Astrocyte of the spinal cord (primary cell): ENCODE data around the gene CELSR2.
A peak's percentile ranks its signal among the peaks of the same experiment; 100 is the strongest.

Experiments used
- DNase-seq: peaks from one replicate; pipeline ENCODE4 v3.0.0; 2011; ENCODE audit warnings: low read depth, low spot score
- H3K4me3 ChIP-seq: 2 replicates; pipeline ENCODE4 v1.5.1; 2011; ENCODE audit warnings: low read depth, mild to moderate bottlenecking, low read length, moderate library complexity
- in situ Hi-C: cut with HindIII; loops from 2 replicates; pipeline ENCODE4 v1.10.0; 2017; ENCODE audit warnings: low sequenced_read_pairs
- TF ChIP-seq, protein P1 (sequence below): IDR thresholded peaks from 2 replicates; pipeline ENCODE4 v1.5.1; 2012; ENCODE audit warnings: low read depth, mild to moderate bottlenecking, low read length, inconsistent platforms

CELSR2 gene

DNA sequence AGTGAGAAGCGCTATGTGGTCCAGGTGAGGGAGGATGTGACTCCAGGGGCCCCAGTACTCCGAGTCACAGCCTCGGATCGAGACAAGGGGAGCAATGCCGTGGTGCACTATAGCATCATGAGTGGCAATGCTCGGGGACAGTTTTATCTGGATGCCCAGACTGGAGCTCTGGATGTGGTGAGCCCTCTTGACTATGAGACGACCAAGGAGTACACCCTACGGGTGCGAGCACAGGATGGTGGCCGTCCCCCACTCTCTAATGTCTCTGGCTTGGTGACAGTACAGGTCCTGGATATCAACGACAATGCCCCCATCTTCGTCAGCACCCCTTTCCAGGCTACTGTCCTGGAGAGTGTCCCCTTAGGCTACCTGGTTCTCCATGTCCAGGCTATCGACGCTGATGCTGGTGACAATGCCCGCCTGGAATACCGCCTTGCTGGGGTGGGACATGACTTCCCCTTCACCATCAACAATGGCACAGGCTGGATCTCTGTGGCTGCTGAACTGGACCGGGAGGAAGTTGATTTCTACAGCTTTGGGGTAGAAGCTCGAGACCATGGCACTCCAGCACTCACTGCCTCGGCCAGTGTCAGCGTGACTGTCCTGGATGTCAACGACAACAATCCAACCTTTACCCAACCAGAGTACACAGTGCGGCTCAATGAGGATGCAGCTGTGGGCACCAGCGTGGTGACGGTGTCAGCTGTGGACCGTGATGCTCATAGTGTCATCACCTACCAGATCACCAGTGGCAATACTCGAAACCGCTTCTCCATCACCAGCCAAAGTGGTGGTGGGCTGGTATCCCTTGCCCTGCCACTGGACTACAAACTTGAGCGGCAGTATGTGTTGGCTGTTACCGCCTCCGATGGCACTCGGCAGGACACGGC is 2.2 kb downstream of the CELSR2 start:
- DNase-seq: no peak
- in situ Hi-C loops: no loop called here
- TF ChIP-seq, protein P1, sequence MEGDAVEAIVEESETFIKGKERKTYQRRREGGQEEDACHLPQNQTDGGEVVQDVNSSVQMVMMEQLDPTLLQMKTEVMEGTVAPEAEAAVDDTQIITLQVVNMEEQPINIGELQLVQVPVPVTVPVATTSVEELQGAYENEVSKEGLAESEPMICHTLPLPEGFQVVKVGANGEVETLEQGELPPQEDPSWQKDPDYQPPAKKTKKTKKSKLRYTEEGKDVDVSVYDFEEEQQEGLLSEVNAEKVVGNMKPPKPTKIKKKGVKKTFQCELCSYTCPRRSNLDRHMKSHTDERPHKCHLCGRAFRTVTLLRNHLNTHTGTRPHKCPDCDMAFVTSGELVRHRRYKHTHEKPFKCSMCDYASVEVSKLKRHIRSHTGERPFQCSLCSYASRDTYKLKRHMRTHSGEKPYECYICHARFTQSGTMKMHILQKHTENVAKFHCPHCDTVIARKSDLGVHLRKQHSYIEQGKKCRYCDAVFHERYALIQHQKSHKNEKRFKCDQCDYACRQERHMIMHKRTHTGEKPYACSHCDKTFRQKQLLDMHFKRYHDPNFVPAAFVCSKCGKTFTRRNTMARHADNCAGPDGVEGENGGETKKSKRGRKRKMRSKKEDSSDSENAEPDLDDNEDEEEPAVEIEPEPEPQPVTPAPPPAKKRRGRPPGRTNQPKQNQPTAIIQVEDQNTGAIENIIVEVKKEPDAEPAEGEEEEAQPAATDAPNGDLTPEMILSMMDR: no peak
- no peak overlapping the region for H3K4me3 ChIP-seq

DNA sequence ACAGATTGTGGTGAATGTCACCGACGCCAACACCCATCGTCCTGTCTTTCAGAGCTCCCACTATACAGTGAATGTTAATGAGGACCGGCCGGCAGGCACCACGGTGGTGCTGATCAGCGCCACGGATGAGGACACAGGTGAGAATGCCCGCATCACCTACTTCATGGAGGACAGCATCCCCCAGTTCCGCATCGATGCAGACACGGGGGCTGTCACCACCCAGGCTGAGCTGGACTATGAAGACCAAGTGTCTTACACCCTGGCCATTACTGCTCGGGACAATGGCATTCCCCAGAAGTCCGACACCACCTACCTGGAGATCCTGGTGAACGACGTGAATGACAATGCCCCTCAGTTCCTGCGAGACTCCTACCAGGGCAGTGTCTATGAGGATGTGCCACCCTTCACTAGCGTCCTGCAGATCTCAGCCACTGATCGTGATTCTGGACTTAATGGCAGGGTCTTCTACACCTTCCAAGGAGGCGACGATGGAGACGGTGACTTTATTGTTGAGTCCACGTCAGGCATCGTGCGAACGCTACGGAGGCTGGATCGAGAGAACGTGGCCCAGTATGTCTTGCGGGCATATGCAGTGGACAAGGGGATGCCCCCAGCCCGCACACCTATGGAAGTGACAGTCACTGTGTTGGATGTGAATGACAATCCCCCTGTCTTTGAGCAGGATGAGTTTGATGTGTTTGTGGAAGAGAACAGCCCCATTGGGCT is 3.0 kb downstream of the CELSR2 start:
- TF ChIP-seq, protein P1: no peak
- no peak overlapping the region for H3K4me3 ChIP-seq
- in situ Hi-C loops: no loop called here
- DNase-seq: no peak

DNA sequence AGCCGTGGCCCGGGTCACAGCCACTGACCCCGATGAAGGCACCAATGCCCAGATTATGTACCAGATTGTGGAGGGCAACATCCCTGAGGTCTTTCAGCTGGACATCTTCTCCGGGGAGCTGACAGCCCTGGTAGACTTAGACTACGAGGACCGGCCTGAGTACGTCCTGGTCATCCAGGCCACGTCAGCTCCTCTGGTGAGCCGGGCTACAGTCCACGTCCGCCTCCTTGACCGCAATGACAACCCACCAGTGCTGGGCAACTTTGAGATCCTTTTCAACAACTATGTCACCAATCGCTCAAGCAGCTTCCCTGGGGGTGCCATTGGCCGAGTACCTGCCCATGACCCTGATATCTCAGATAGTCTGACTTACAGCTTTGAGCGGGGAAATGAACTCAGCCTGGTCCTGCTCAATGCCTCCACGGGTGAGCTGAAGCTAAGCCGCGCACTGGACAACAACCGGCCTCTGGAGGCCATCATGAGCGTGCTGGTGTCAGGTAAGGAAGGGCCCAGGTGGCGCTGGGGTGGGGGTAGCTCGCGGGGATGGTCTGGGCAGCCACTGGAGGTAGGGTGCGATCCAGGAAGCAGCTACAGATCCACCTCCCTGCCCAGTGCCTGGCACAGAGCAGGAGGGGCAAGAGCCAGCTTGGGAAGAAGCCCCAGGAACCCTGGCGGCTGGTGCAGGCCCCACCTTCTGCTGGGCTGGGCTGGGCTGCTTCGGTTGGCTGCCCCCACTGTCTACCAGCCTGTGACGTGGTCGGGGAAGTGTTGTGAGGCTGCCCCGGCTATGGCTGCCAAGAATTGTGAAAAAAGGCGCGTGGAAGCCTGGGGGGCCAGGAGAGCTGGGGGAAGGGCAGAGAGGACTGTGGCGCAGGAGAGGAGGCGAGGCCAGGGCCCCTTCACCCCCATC is 3.8 kb downstream of the CELSR2 start:
- DNase-seq: no peak
- TF ChIP-seq, protein P1: no peak
- H3K4me3 ChIP-seq: no peak overlapping the region
- in situ Hi-C loops: no loop called here

DNA sequence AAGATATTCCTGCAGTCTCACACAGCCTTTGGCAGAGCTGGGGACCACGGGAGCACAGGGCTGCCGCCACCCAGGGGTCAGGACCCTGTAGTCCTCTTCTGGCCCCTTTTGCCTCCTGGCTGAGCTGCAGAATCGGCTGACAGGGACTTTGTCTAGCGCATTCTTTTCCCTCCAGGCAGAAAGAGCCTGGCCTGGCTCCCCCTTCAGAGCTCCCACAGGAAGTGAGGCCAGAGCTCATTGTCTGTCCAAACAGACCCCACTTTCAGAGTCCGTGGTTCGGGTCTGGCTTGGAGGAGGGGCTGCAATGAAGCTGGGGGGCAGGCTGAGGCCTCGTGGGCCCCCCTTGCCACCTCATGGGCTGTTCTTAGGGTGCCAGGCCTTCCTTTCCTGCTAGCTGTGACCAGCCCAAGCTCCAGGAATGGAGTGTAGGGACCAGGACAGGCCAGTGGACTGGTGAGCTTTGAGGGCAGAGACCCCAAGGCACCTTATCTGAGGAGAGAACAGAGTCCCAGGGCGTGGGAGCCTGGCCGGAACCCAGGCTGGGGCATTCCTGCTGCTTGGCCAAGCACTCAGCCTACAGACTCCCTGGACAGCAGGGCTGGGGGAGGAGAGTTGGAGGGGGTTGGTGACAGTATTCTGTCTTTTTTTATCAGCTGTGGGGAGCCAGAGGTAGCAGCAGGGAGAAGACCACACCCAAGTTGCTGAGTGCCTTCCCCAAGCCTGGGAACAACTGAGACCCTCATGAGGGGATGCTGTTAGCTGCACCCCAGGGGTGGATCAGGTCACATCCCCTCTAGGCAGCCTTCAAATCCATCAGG is 4.7 kb downstream of the CELSR2 start:
- in situ Hi-C loops: no loop called here
- no peak for DNase-seq
- no peak overlapping the region for H3K4me3 ChIP-seq
- TF ChIP-seq, protein P1: no peak

DNA sequence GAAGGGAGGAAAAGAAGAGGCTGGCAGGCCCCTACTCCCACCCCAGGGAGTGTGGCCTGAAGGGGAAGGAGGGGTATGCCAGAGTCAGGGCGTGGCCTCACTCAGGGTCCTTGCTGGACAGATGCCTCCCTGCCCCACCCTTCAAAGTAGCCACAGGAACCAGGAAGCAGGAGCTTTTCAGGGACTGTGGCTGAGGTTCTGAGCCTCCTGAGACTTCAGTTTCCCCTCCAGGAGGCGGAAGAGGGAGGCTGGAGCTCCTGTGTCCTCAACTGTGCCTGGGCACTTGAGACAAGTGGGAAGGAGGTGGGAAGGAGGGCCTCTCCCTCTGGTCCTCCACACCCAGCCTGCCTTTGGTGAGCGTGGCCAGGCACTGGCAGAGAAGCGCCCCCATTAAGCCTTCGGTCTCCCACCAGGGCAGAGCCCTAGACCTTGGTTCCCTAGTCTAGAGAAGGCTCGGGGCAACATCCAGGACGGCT is 5.3 kb downstream of the CELSR2 start:
- in situ Hi-C loops: no loop called here
- no peak for DNase-seq
- H3K4me3 ChIP-seq: no peak overlapping the region
- TF ChIP-seq, protein P1: peak; percentile 7
